SU-DHL-6 (cell line): ENCODE measurements around the gene TRIM49D2.

Source experiments
- EZH2phosphoT487 ChIP-seq: fragments of 200-600 bp; sonication (generic), shearing (Covaris generic); conservative IDR thresholded peaks from 2 replicates; pipeline ENCODE4 v1.6.1; 2018; ENCODE audit warnings: mild to moderate bottlenecking, antibody characterized with exemption, low read length, moderate library complexity, mixed read lengths
- TF ChIP-seq, protein P1 (sequence below): fragments of 200-600 bp; sonication (generic); IDR thresholded peaks from one replicate; pipeline ENCODE4 v1.5.1; 2017; ENCODE audit warnings: antibody characterized with exemption, mild to moderate bottlenecking, low read length, moderate library complexity; ENCODE audit not compliant: insufficient read depth, poor library complexity, severe bottlenecking

DNA sequence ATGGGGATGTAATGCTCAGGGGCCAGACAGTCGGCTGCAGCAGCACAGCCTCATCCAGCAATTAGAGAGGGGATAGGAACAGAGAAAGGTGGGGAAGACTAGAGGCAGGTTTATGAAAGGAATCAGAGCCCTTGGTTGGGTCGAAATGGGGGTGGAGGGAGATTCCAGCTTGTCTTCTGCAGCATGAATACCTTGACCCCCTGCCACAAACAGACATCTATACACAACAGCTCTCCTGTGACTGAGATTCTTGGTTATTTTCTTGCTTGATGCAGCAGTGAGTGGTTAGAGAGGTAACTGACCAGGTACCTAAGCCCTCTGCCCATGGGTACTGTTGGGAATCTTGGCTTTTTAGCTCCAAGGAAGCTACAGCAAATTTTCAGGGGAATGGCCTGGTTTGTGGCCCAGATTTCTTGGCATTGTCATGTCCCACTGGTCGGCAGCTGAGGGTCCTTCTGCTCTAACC is 1.6 kb upstream of the TRIM49D2 start, which contains the start of gene TRIM49D1:
- TF ChIP-seq, protein P1, sequence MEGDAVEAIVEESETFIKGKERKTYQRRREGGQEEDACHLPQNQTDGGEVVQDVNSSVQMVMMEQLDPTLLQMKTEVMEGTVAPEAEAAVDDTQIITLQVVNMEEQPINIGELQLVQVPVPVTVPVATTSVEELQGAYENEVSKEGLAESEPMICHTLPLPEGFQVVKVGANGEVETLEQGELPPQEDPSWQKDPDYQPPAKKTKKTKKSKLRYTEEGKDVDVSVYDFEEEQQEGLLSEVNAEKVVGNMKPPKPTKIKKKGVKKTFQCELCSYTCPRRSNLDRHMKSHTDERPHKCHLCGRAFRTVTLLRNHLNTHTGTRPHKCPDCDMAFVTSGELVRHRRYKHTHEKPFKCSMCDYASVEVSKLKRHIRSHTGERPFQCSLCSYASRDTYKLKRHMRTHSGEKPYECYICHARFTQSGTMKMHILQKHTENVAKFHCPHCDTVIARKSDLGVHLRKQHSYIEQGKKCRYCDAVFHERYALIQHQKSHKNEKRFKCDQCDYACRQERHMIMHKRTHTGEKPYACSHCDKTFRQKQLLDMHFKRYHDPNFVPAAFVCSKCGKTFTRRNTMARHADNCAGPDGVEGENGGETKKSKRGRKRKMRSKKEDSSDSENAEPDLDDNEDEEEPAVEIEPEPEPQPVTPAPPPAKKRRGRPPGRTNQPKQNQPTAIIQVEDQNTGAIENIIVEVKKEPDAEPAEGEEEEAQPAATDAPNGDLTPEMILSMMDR: no peak
- no peak for TF ChIP-seq EZH2phosphoT487
